ENCODE data around the gene FAM222A.

GRCh38 chr12:109793411-109793810, 79.8 kb downstream of the FAM222A start:
- no peak for TF ChIP-seq CTCF (IDR thresholded peaks at IDR 0.05; ENCODE audit: poor library complexity, severe bottlenecking)
- no peak for TF ChIP-seq POLR2AphosphoS5 (IDR thresholded peaks at IDR 0.05)
- no peak for TF ChIP-seq REST (IDR thresholded peaks at IDR 0.05; ENCODE audit: borderline replicate concordance)
- no peak for TF ChIP-seq EZH2 (IDR thresholded peaks at IDR 0.05; ENCODE audit: borderline replicate concordance, insufficient read depth, low read length, poor library complexity, severe bottlenecking)
- TF ChIP-seq MXI1 (conservative IDR thresholded peaks at IDR 0.05; ENCODE audit: poor library complexity, severe bottlenecking): no peak
- no peak for TF ChIP-seq EP300 (conservative IDR thresholded peaks at IDR 0.05; ENCODE audit: poor library complexity, severe bottlenecking)
- TF ChIP-seq RAD21 (conservative IDR thresholded peaks at IDR 0.05): no peak

All from neural cell (in vitro differentiated cells).